IMR-90 (cell line): Measurements from ENCODE around the gene RTL9. TPM values are rescaled to one million over a fixed set of nuclear protein-coding genes. Genes with fewer than 3 reads are reported as not detected.

Experiments
- ATAC-seq: fragments of 200-7000 bp; cut with Tn5 transposase; 2 replicates; pipeline ENCODE4 v1.9.1; 2020; ENCODE audit warnings: low read depth, mild to moderate bottlenecking, moderate library complexity
- BruUV-seq: library from RNA; stranded (reverse); fragments of 400-500 nt; replicated peaks from 2 replicates; lab custom pipeline; 2021; lab: Mats Ljungman, UMichigan
- CTCF ChIA-PET: fragments of 300-600 bp; formaldehyde crosslinking; extraction: SDS; loops from one replicate; lab custom pipeline; 2021; ENCODE audit warnings: antibody characterized with exemption; lab: Yijun Ruan, JAX
- POLR2A ChIA-PET: fragments of 300-600 bp; sonication (Branson Sonifier 250); formaldehyde crosslinking; loops from one replicate; lab custom pipeline; 2022; ENCODE audit warnings: antibody characterized with exemption; ENCODE audit not compliant: unreplicated experiment; lab: Charles Lee
- DNase-seq: peaks from one replicate; pipeline ENCODE4 v3.0.0; 2013
- H2AFZ ChIP-seq: replicated peaks from 2 replicates; pipeline ENCODE3; 2013; ENCODE audit warnings: low read length, mild to moderate bottlenecking; ENCODE audit not compliant: poor library complexity
- H2AK5ac ChIP-seq: 2 replicates; pipeline ENCODE4 v1.6.1; 2013; ENCODE audit warnings: low read depth, low read length, inconsistent platforms
- H2AK9ac ChIP-seq: replicated peaks from 2 replicates; pipeline ENCODE3; 2013; ENCODE audit warnings: mild to moderate bottlenecking, low read depth, low read length, moderate library complexity; ENCODE audit not compliant: poor library complexity
- H2BK120ac ChIP-seq: 2 replicates; pipeline ENCODE4 v1.6.1; 2013; ENCODE audit warnings: low read depth, low read length, inconsistent platforms
- H2BK15ac ChIP-seq: 3 replicates; pipeline ENCODE4 v1.6.1; 2013; ENCODE audit warnings: low read depth, low read length, inconsistent platforms
- H2BK20ac ChIP-seq: 2 replicates; pipeline ENCODE4 v1.6.1; 2013; ENCODE audit warnings: low read depth, mild to moderate bottlenecking, inconsistent platforms, low read length, moderate library complexity
- H2BK5ac ChIP-seq: 2 replicates; pipeline ENCODE4 v1.6.1; 2013; ENCODE audit warnings: mild to moderate bottlenecking, low read depth, low read length, inconsistent platforms; ENCODE audit not compliant: poor library complexity, severe bottlenecking
- H3K14ac ChIP-seq: replicated peaks from 2 replicates; pipeline ENCODE4 v1.6.1; 2013; ENCODE audit warnings: low read depth, low read length, inconsistent platforms
- H3K18ac ChIP-seq: 2 replicates; pipeline ENCODE4 v1.6.1; 2013; ENCODE audit warnings: low read depth, low read length, control low read depth
- H3K23ac ChIP-seq: 2 replicates; pipeline ENCODE4 v1.6.1; 2013; ENCODE audit warnings: low read depth, low read length, inconsistent platforms
- H3K27ac ChIP-seq: 2 replicates; pipeline ENCODE4 v1.5.1; 2013; ENCODE audit warnings: mild to moderate bottlenecking, control low read depth, low read length; ENCODE audit not compliant: insufficient read depth
- H3K27me3 ChIP-seq: 2 replicates; pipeline ENCODE4 v1.6.1; 2013; ENCODE audit warnings: low read length; ENCODE audit not compliant: control insufficient read depth, insufficient read depth
- H3K36me3 ChIP-seq: 2 replicates; pipeline ENCODE4 v1.6.1; 2013; ENCODE audit warnings: low read length, mixed read lengths; ENCODE audit not compliant: control insufficient read depth, insufficient read depth
- H3K4ac ChIP-seq: 2 replicates; pipeline ENCODE4 v1.6.1; 2013; ENCODE audit warnings: low read depth, low read length, inconsistent platforms
- H3K4me1 ChIP-seq: 2 replicates; pipeline ENCODE4 v1.6.1; 2013; ENCODE audit warnings: low read length, mixed read lengths; ENCODE audit not compliant: control insufficient read depth, insufficient read depth
- H3K4me2 ChIP-seq: 2 replicates; pipeline ENCODE4 v1.6.1; 2013; ENCODE audit warnings: low read depth, mild to moderate bottlenecking, control low read depth, low read length, moderate library complexity
- H3K4me3 ChIP-seq: 2 replicates; pipeline ENCODE4 v1.5.1; 2013; ENCODE audit warnings: low read depth, mild to moderate bottlenecking, control low read depth, low read length, moderate library complexity; ENCODE audit not compliant: insufficient read depth
- H3K56ac ChIP-seq: 2 replicates; pipeline ENCODE4 v1.6.1; 2013; ENCODE audit warnings: low read length, inconsistent platforms; ENCODE audit not compliant: insufficient read depth; ENCODE audit errors: extremely low read depth
- H3K79me1 ChIP-seq, 2 experiments: 2 replicates each; pipeline ENCODE4 v1.6.1; 2013; ENCODE audit warnings: low read length in 2 of 2, inconsistent platforms in 1 of 2, low read depth in 1 of 2
- H3K9ac ChIP-seq: 2 replicates; pipeline ENCODE4 v1.6.1; 2013; ENCODE audit warnings: low read depth, low read length, control low read depth
- H3K9me1 ChIP-seq: 2 replicates; pipeline ENCODE4 v1.6.1; 2013; ENCODE audit warnings: low read length, inconsistent platforms; ENCODE audit not compliant: insufficient read depth
- H3K9me3 ChIP-seq: 2 replicates; pipeline ENCODE4 v1.6.1; 2013; ENCODE audit warnings: low read length; ENCODE audit not compliant: control insufficient read depth, insufficient read depth
- H4K20me1 ChIP-seq: 2 replicates; pipeline ENCODE4 v1.6.1; 2013; ENCODE audit warnings: low read length, inconsistent platforms; ENCODE audit not compliant: insufficient read depth
- H4K5ac ChIP-seq: 2 replicates; pipeline ENCODE4 v1.6.1; 2013; ENCODE audit warnings: mild to moderate bottlenecking, low read depth, low read length, control low read depth
- H4K8ac ChIP-seq, 2 experiments: 2 replicates each; pipeline ENCODE4 v1.6.1; 2013; ENCODE audit warnings: low read depth in 2 of 2, low read length in 2 of 2, control low read depth in 1 of 2, inconsistent platforms in 1 of 2
- H4K91ac ChIP-seq: 2 replicates; pipeline ENCODE4 v1.6.1; 2013; ENCODE audit warnings: low read depth, low read length, inconsistent platforms; ENCODE audit not compliant: insufficient read depth
- BHLHE40 ChIP-seq: fragments of 150-350 bp; IDR thresholded peaks from 2 replicates; pipeline ENCODE4 v1.6.1; 2016; ENCODE audit warnings: mild to moderate bottlenecking, low read depth, low read length
- CEBPB ChIP-seq: IDR thresholded peaks from 2 replicates; pipeline ENCODE4 v1.6.1; 2012; ENCODE audit warnings: low read depth, low read length, improper control_type of control experiment
- CHD1 ChIP-seq: IDR thresholded peaks from 2 replicates; pipeline ENCODE4 v1.6.1; 2012; ENCODE audit warnings: low read depth, low read length, improper control_type of control experiment
- FOS ChIP-seq: fragments of 150-350 bp; IDR thresholded peaks from 2 replicates; pipeline ENCODE4 v1.6.1; 2016; ENCODE audit warnings: low read depth, low read length
- WGBS, 2 experiments: methylation state at CpG; one replicate each; pipeline versions ENCODE4 v1.1.5 to v1.1.7; 2013; ENCODE audit warnings: missing lambda C conversion rate in 2 of 2; ENCODE audit not compliant: insufficient read length in 1 of 2; ENCODE audit errors: extremely low coverage in 2 of 2; 5-methylcytosine and 5-hydroxymethylcytosine counted together
- dilution Hi-C: fragments of 300-500 bp; cut with HindIII; formaldehyde crosslinking; loops from one replicate; pipeline ENCODE4 v1.14.3; 2018; ENCODE audit warnings: low sequenced_read_pairs; ENCODE audit not compliant: unreplicated experiment
- in situ Hi-C: fragments of 300-500 bp; cut with MboI; formaldehyde crosslinking; loops from 3 replicates; pipeline ENCODE4 v1.14.3; 2019; ENCODE audit warnings: low sequenced_read_pairs, inconsistent platforms, mixed read lengths
- intact Hi-C: fragments of 100-400 bp; cut with micrococcal nuclease; formaldehyde crosslinking; loops from 2 replicates; pipeline ENCODE4 v1.10.0; 2022
- polyA plus RNA-seq, 3 experiments: library from polyadenylated mRNA; depleted of rRNA; stranded (reverse); fragments of >200 nt; gene quantifications; 2 replicates each; pipeline ENCODE4 v1.2.3, GENCODE V29; 2012; ENCODE audit warnings: low replicate concordance in 1 of 3
- total RNA-seq: library from RNA; depleted of rRNA; stranded (reverse); fragments of >200 nt; gene quantifications from 2 replicates; pipeline ENCODE4 v1.2.3, GENCODE V29; 2012

The RTL9 gene
- total and polyA plus RNA-seq, 2 of the 4 experiments (the other 2 are of a cell fraction): 0.26 to 0.90 TPM

DNA sequence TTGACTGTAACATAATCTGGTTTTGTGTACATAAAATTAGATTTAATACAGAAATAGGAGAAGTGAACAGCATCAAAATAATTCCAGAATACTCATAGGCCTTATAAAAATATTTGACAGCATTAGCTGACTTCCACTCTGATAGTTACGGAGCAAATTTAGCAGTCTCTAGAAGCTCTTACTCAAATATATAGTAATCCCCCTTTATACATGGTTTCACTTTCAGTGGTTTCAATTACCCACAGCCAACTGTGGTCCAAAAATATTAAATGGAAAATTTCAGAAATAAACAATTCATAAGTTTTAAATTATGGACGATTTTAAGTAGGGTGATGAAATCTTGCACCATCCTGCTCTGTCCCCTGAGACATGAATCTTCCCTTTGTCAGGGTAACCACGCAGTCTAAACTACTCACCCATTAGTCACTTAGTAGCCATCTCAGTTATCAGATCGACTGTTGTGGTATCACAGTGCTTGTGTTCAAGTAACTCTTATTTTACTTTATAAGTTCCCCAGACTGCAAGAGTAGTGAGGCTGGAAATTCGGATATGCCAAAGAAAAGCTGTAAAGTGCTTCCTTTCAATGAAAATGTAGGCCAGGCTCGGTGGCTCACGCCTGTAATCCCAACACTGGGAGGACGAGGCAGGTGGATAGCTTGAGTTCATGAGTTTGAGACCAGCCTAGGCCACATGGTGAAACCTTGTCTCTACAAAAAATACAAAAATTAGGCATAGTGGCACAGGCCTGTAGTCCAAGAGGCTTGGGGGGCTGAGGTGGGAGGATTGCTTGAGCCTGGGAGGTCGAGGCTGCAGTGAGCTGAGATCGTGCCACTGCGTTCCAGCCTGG is 17.2 kb upstream of the RTL9 start:
- H4K91ac ChIP-seq: peak overlapping the region; percentile 59; the same call in 1 of the 2 replicates
- peak overlapping the region; percentile 63 for H2AK5ac ChIP-seq
- H2AK9ac ChIP-seq: no peak overlapping the region
- H3K27ac ChIP-seq: peak overlapping the region; percentile 73
- H3K4ac ChIP-seq: peak overlapping the region; percentile 62
- H2BK20ac ChIP-seq: peak overlapping the region; percentile 93; the same call in 1 of the 2 replicates
- ChIA-PET CTCF (interaction anchor here (1.0 kb wide), 1 partner anchor 41 kb away, joined by 3 read pairs; no protein-coding TSS in a partner anchor), POLR2A (no interaction called here)
- H3K36me3 ChIP-seq: no peaks in the 10 kb centered on the region
- dilution Hi-C loops (no loop called here), in situ Hi-C loops (no loop called here), intact Hi-C loops (loop anchor here (1.0 to 2.0 kb wide), 4 partner anchors 19 to 67 kb away; no protein-coding TSS in a partner anchor)
- H3K9ac ChIP-seq: peak overlapping the region; percentile 37; the same call in 1 of the 2 replicates
- H4K5ac ChIP-seq: peak overlapping the region; percentile 69; the same call in 1 of the 2 replicates
- DNase-seq: peak; percentile 91
- no TSS peak for BruUV-seq
- H3K9me3 ChIP-seq: no peaks in the 10 kb centered on the region
- no peaks in the 10 kb centered on the region for H4K20me1 ChIP-seq
- H3K18ac ChIP-seq: no peak overlapping the region
- peak overlapping the region; percentile 92 for H2BK120ac ChIP-seq
- no CpG with 5 or more reads among the region's 11 CpGs for WGBS, 2 experiments
- no peak overlapping the region; the same call in 1 of the 2 replicates for H3K23ac ChIP-seq
- no peak overlapping the region for H3K4me3 ChIP-seq
- H3K4me1 ChIP-seq: 0 out of 2 replicates have a peak, but pooled peaks cover 3% of the 10 kb centered on the region
- H3K79me1 ChIP-seq: no peaks in the 10 kb centered on the region
- peak overlapping the region; percentile 20; the same call in 1 of the 3 replicates for H2BK15ac ChIP-seq
- peak; percentile 88 for ATAC-seq
- H3K14ac ChIP-seq: peak overlapping the region; percentile 71
- peak overlapping the region; percentile 66 for H3K4me2 ChIP-seq
- peak overlapping the region; percentile 52 for H2AFZ ChIP-seq
- no peaks in the 10 kb centered on the region for H3K9me1 ChIP-seq
- no peaks in the 10 kb centered on the region for H3K27me3 ChIP-seq
- H3K56ac ChIP-seq: peak overlapping the region; percentile 32; the same call in 1 of the 2 replicates
- H2BK5ac ChIP-seq: peak overlapping the region; percentile 86
- peak; percentile 91 for TF ChIP-seq CEBPB
- TF ChIP-seq BHLHE40: no peak
- TF ChIP-seq FOS: peak; percentile 36; the same call in 1 of the 2 replicates
- TF ChIP-seq CHD1: no peak
- H4K8ac ChIP-seq: peak overlapping the region in 1 of 2 experiments; percentile 64; a peak in 3 of 4 replicates
